ENCODE data around the gene TRAPPC5.

The TRAPPC5 gene

DNA sequence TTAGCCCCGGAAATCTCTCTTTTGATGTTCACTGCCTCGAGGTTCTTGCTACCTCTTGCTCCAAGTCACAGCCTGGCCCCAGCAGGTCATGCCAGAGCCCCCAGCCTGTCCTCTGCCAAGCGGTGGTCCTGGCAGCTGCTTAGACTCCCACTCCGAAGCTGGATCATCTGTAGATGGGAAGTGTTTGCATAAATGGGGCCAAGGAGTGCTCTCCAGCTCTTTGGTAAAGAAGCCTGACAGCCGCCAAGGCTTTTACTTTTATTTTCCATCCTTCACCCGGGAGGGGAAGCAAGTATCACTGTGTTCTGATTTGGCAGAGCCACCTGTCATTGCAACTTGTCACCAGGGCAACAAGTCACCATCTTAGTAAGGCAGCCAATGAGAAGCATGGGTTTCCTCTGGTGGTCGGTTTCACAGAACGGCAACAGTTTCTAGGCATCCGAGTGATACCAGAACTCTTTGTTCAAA, 22.4 kb upstream of the TRAPPC5 start:
- H3K4me3 ChIP-seq (ENCODE audit: low read depth, low read length) = no peak overlapping the region
- TF ChIP-seq, protein P1, sequence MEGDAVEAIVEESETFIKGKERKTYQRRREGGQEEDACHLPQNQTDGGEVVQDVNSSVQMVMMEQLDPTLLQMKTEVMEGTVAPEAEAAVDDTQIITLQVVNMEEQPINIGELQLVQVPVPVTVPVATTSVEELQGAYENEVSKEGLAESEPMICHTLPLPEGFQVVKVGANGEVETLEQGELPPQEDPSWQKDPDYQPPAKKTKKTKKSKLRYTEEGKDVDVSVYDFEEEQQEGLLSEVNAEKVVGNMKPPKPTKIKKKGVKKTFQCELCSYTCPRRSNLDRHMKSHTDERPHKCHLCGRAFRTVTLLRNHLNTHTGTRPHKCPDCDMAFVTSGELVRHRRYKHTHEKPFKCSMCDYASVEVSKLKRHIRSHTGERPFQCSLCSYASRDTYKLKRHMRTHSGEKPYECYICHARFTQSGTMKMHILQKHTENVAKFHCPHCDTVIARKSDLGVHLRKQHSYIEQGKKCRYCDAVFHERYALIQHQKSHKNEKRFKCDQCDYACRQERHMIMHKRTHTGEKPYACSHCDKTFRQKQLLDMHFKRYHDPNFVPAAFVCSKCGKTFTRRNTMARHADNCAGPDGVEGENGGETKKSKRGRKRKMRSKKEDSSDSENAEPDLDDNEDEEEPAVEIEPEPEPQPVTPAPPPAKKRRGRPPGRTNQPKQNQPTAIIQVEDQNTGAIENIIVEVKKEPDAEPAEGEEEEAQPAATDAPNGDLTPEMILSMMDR (IDR thresholded peaks at IDR 0.05; ENCODE audit: low read depth, low read length) = no peak

GRCh38 chr19:7661744-7662538, 18.7 kb upstream of the TRAPPC5 start:
- no peak overlapping the region for H3K4me3 ChIP-seq (ENCODE audit: low read depth, low read length)
- TF ChIP-seq, protein P1 (IDR thresholded peaks at IDR 0.05; ENCODE audit: low read depth, low read length) = no peak

DNA sequence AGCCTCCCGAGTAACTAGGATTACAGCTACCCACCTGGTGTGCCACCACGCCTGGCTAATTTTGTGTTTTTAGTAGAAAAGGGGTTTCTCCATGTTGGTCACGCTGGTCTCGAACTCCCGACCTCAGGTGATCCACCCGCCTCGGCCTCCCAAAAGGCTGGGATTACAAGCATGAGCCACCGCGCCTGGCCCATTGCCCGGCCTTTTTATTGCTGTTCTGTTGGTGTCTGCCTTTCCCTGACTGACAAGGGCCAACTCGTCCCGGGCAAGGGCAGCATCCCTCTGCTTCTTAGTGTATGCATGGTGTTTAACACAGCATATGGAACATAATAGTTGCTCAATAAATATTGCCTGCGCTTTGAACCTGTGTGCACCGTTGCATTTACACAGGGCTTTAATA, 18.0 kb upstream of the TRAPPC5 start:
- TF ChIP-seq, protein P1 (IDR thresholded peaks at IDR 0.05; ENCODE audit: low read depth, low read length) = no peak
- H3K4me3 ChIP-seq (ENCODE audit: low read depth, low read length) = no peak overlapping the region

DNA sequence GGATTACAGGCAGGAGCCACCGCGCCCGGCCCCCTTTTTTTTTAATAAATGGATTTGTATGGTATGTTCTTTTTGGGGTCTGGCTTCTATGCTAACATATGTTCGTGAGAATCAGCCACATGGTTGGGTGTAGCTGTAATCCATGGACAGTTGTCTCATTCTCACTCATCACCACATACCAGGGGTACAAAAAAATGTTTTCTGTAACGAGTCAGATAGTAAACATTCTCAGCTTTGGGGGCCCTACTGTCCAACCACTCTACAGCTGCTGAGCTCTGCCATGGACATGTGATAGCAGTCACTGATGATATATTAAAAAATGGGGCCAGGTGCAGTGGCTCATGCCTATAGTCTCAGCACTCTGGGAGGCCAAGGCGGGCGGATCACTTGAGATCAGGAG, 16.9 kb upstream of the TRAPPC5 start:
- H3K4me3 ChIP-seq (ENCODE audit: low read depth, low read length) = no peak overlapping the region
- TF ChIP-seq, protein P1 (IDR thresholded peaks at IDR 0.05; ENCODE audit: low read depth, low read length) = no peak

GRCh38 chr19:7665076-7665475, 15.6 kb upstream of the TRAPPC5 start:
- TF ChIP-seq, protein P1 (IDR thresholded peaks at IDR 0.05; ENCODE audit: low read depth, low read length) = no peak
- H3K4me3 ChIP-seq (ENCODE audit: low read depth, low read length) = no peak overlapping the region

DNA sequence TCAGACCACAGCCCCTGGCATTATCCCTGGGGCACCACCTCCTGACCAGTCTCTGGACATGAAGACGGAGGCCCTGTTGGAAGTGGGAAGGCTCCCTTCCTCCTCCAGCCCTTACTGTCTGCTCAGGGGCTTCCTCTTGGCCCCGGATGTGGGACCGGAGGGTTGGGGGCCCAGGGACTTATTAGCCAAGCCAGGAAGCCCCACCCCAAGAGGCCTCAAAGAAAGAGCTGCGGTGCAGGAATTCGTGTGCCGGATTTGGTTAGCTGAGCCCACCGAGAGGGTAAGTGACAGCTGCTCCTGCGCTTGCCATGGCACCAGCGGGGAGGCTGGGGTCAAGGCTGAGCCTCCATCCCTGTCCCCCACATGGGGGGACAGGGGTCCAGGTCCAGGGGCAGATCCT, 11.8 kb upstream of the TRAPPC5 start, which contains the start of gene RETN:
Gene RETN, plus strand, starts transcription at position 208 of the 400 bp plus-strand sequence. CDS start 278 bp downstream, outside the sequence.
- TF ChIP-seq, protein P1 (IDR thresholded peaks at IDR 0.05; ENCODE audit: low read depth, low read length) = no peak
- H3K4me3 ChIP-seq (ENCODE audit: low read depth, low read length) = no peak within 1 kb of the TSS

GRCh38 chr19:7669641-7670040, 11.0 kb upstream of the TRAPPC5 start:
- H3K4me3 ChIP-seq (ENCODE audit: low read depth, low read length) = no peak overlapping the region
- TF ChIP-seq, protein P1 (IDR thresholded peaks at IDR 0.05; ENCODE audit: low read depth, low read length) = no peak
